Fibroblast of lung (primary cell): ENCODE measurements around the gene GARIN5B. TPM values are rescaled to one million over a fixed set of nuclear protein-coding genes. Genes with fewer than 3 reads are reported as not detected.

ENCODE experiments used
- DNase-seq, 2 donors: peaks; one replicate each; pipeline versions ENCODE4 v3.0.0 to v3.0.0-alpha.2; 2010; ENCODE audit warnings: low read depth in 2 of 2
- H2AFZ ChIP-seq: 2 replicates; pipeline ENCODE4 v1.5.1; 2012; ENCODE audit warnings: low read length, control low read depth, inconsistent platforms
- H3K27ac ChIP-seq: 2 replicates; pipeline ENCODE4 v1.5.1; 2011; ENCODE audit warnings: low read length, control low read depth; ENCODE audit not compliant: insufficient read depth
- H3K27me3 ChIP-seq: 2 replicates; pipeline ENCODE4 v1.5.1; 2011; ENCODE audit warnings: mild to moderate bottlenecking, low read length; ENCODE audit not compliant: control insufficient read depth, insufficient read depth
- H3K36me3 ChIP-seq: 2 replicates; pipeline ENCODE4 v1.5.1; 2011; ENCODE audit warnings: low read length; ENCODE audit not compliant: control insufficient read depth, insufficient read depth
- H3K4me1 ChIP-seq: 2 replicates; pipeline ENCODE4 v1.5.1; 2011; ENCODE audit warnings: low read length; ENCODE audit not compliant: control insufficient read depth, insufficient read depth; ENCODE audit errors: extremely low read depth
- H3K4me2 ChIP-seq: 2 replicates; pipeline ENCODE4 v1.5.1; 2011; ENCODE audit warnings: low read length, control low read depth; ENCODE audit not compliant: insufficient read depth; ENCODE audit errors: extremely low read depth
- H3K4me3 ChIP-seq, 4 experiments: fragments of 200-600 bp in 1 of 4; sonication (generic) in 1 of 4; replicated peaks in 1 of 4; 2 replicates each; pipeline ENCODE4 v1.5.1; 2011 to 2016; ENCODE audit warnings: low read length in 4 of 4, low read depth in 3 of 4, mild to moderate bottlenecking in 3 of 4, control low read depth in 2 of 4, inconsistent platforms in 1 of 4, mixed read lengths in 1 of 4; ENCODE audit not compliant: insufficient read depth in 1 of 4; ENCODE audit errors: control extremely low read depth in 1 of 4
- H3K79me2 ChIP-seq: 2 replicates; pipeline ENCODE4 v1.5.1; 2012; ENCODE audit warnings: mild to moderate bottlenecking, low read length, inconsistent platforms; ENCODE audit not compliant: control insufficient read depth, insufficient read depth
- H3K9ac ChIP-seq: 2 replicates; pipeline ENCODE4 v1.5.1; 2011; ENCODE audit warnings: mild to moderate bottlenecking, low read length, control low read depth; ENCODE audit not compliant: insufficient read depth
- H3K9me3 ChIP-seq: 2 replicates; pipeline ENCODE4 v1.5.1; 2012; ENCODE audit warnings: low read depth, low read length; ENCODE audit not compliant: control insufficient read depth, insufficient read depth
- H4K20me1 ChIP-seq: 2 replicates; pipeline ENCODE4 v1.5.1; 2011; ENCODE audit warnings: low read length; ENCODE audit not compliant: control insufficient read depth, insufficient read depth; ENCODE audit errors: extremely low read depth
- EZH2 ChIP-seq: IDR thresholded peaks from 2 replicates; pipeline ENCODE4 v1.5.1; 2012; ENCODE audit warnings: low read length, control low read depth, mild to moderate bottlenecking; ENCODE audit errors: missing control alignments
- polyA plus RNA-seq, 2 donors: library from polyadenylated mRNA; depleted of rRNA in 1 of 2; stranded (reverse) in 1 of 2; unstranded in 1 of 2; fragments of >200 nt; gene quantifications; 2 replicates each; pipeline ENCODE4 v1.2.1, GENCODE V29; 2011 to 2012; ENCODE audit warnings: missing spikeins in 1 of 2
- total RNA-seq: library from RNA; depleted of rRNA; stranded (reverse); fragments of >200 nt; gene quantifications from 2 replicates; pipeline ENCODE4 v1.2.1, GENCODE V29; 2014
- TF ChIP-seq, protein P1 (sequence below), 2 donors: IDR thresholded peaks in 1 of 2; conservative IDR thresholded peaks in 1 of 2; 1 replicate in 1 of 2; 2 replicates in 1 of 2; pipeline ENCODE4 v1.5.1; 2011 to 2012; ENCODE audit warnings: low read length in 2 of 2, control low read depth in 1 of 2, inconsistent platforms in 1 of 2, low read depth in 1 of 2, mild to moderate bottlenecking in 1 of 2

Gene GARIN5B
- total and polyA plus RNA-seq, 2 donors (not counting 1 experiment from before 2014, with no cell fraction given): not detected

DNA sequence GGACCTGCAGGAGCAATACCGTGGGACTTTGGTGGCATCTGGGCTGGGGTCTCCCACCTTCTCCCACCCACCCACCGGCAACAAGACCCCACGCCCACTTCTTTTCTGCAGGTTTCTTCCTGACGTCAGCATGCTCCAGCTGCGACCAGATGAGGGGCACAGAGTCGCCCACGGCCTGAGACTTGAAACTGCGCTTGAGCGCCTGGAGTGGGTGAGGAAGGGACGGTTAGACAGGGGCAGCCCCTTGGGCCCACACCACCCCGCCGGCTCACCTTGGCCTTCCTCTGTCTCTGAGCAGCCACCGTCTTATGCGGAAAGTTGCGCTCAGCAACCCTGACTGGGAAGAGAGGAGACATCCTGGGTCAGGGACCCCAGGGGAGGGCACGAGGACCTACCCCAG, 2.2 kb downstream of the GARIN5B start:
- TF ChIP-seq EZH2: no peak
- TF ChIP-seq, protein P1, sequence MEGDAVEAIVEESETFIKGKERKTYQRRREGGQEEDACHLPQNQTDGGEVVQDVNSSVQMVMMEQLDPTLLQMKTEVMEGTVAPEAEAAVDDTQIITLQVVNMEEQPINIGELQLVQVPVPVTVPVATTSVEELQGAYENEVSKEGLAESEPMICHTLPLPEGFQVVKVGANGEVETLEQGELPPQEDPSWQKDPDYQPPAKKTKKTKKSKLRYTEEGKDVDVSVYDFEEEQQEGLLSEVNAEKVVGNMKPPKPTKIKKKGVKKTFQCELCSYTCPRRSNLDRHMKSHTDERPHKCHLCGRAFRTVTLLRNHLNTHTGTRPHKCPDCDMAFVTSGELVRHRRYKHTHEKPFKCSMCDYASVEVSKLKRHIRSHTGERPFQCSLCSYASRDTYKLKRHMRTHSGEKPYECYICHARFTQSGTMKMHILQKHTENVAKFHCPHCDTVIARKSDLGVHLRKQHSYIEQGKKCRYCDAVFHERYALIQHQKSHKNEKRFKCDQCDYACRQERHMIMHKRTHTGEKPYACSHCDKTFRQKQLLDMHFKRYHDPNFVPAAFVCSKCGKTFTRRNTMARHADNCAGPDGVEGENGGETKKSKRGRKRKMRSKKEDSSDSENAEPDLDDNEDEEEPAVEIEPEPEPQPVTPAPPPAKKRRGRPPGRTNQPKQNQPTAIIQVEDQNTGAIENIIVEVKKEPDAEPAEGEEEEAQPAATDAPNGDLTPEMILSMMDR (conservative IDR thresholded peaks at IDR 0.05 in 1 of 2, IDR thresholded peaks at IDR 0.05 in 1 of 2; ENCODE audit: low read depth in 1 of 2, low read length in 2 of 2): no peak
- Histone ChIP-seq H3K79me2 (no peaks in the 10 kb centered on the region), H3K4me3 (no peak overlapping the region), H4K20me1 (no peaks in the 10 kb centered on the region), H3K9me3 (no peaks in the 10 kb centered on the region), H3K36me3 (no peaks in the 10 kb centered on the region), H3K4me1 (no peaks in the 10 kb centered on the region), H3K4me2 (no peak overlapping the region), H3K9ac (no peak overlapping the region), H3K27me3 (no peaks in the 10 kb centered on the region), H2AFZ (no peak overlapping the region), H3K27ac (no peak overlapping the region)
- DNase-seq: no peak

DNA sequence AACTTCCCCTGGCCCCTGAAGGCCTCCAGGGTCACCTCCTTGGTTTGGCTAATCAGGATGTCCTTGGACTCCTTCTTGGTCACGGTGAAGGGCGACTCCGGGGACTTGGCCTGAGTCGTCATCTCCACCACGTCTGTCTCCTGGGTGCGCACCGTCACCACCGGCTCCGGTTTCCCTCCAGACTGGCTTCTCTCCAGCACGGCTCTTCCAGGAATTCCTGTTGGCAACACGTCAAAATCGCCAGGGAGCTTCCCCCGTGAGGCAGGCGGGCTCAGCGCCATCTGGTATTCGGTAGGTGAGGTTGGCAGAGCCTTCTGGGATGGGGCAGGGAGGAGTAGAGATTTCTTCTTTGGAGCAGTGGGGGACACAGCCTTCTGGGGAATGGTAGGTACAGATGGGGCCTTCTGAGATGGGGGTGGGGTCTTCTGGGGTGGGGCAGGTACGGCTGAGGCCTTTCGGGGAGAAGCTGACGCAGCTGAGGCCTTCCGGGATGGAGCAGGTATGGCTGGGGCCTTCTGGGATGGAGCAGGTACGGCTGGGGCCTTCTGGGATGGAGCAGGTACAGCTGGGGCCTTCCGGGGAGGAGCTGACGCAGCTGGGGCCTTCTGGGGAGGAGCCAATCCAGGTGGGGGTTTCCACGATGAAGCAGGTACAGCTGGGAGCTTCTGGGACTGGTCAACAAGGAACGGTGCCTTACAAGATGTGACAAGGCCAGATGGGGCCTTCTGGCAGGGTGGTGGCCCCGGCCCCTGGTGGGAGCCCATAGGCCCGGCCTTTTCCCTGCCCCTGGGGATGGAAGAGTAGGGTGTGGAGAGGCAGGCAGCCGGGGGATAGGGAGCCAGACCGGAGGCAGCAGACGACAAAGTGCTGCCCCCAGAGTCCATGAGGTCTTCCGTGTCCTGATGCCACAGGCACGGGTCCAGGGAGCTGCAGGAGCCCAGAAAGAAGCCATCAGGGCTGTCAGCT, 3.8 kb downstream of the GARIN5B start:
- Histone ChIP-seq H3K4me2 (no peak overlapping the region), H3K27ac (no peak overlapping the region), H3K4me3 (no peak overlapping the region), H2AFZ (no peak overlapping the region), H3K36me3 (no peaks in the 10 kb centered on the region), H3K9me3 (no peaks in the 10 kb centered on the region), H3K27me3 (peaks cover 4% of the 10 kb centered on the region), H3K4me1 (no peaks in the 10 kb centered on the region), H3K79me2 (no peaks in the 10 kb centered on the region), H3K9ac (no peak overlapping the region), H4K20me1 (no peaks in the 10 kb centered on the region)
- TF ChIP-seq, protein P1 (conservative IDR thresholded peaks at IDR 0.05 in 1 of 2, IDR thresholded peaks at IDR 0.05 in 1 of 2; ENCODE audit: low read depth in 1 of 2, low read length in 2 of 2): no peak
- no peak for TF ChIP-seq EZH2
- no peak for DNase-seq

DNA sequence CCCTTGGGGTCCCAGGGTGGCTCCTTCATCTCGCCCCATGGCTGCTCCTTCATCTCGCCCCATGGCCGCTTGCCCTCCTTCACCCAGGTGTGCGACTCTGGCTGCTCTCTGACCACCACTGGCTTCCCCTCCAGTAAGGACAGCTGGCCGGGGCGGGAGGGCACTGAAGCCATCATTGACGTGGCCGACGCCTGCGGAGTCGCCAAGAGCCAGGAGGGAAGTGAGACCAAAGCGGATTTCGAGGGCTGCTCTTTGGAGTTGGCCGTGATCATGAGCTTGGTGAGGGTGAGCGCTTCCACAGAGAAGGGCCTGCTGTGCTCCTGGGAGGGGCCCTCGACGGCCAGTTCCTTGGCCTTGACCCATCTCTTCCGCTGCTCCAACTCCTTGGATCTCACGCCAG, 4.6 kb downstream of the GARIN5B start:
- H3K36me3 ChIP-seq: no peaks in the 10 kb centered on the region
- no peak overlapping the region for H3K4me3 ChIP-seq
- no peak overlapping the region for H3K27ac ChIP-seq
- DNase-seq: no peak
- H3K27me3 ChIP-seq: peaks cover 8% of the 10 kb centered on the region
- no peak overlapping the region for H3K4me2 ChIP-seq
- H3K9me3 ChIP-seq: no peaks in the 10 kb centered on the region
- H3K9ac ChIP-seq: no peak overlapping the region
- no peak overlapping the region for H2AFZ ChIP-seq
- no peaks in the 10 kb centered on the region for H3K79me2 ChIP-seq
- H4K20me1 ChIP-seq: no peaks in the 10 kb centered on the region
- no peaks in the 10 kb centered on the region for H3K4me1 ChIP-seq
- TF ChIP-seq, protein P1 (conservative IDR thresholded peaks at IDR 0.05 in 1 of 2, IDR thresholded peaks at IDR 0.05 in 1 of 2; ENCODE audit: low read depth in 1 of 2, low read length in 2 of 2): no peak
- no peak for TF ChIP-seq EZH2
